Mammary epithelial cell (primary cell): ENCODE measurements around the gene CST5.

Source experiments
- CTCF ChIP-seq, 2 donors: IDR thresholded peaks in 1 of 2; conservative IDR thresholded peaks in 1 of 2; 2 replicates each; pipeline ENCODE4 v1.5.1; 2011 to 2012; ENCODE audit warnings: inconsistent platforms in 2 of 2, low read length in 2 of 2, mild to moderate bottlenecking in 2 of 2, control low read depth in 1 of 2, low read depth in 1 of 2; ENCODE audit not compliant: insufficient read depth in 1 of 2; ENCODE audit errors: extremely low read depth in 1 of 2
- EZH2 ChIP-seq: IDR thresholded peaks from 2 replicates; pipeline ENCODE4 v1.6.1; 2012; ENCODE audit warnings: low read length, inconsistent platforms, borderline replicate concordance

GRCh38 chr20:23918896-23919295, 39.3 kb upstream of the CST5 start:
- no peak for TF ChIP-seq CTCF (conservative IDR thresholded peaks at IDR 0.05 in 1 of 2, IDR thresholded peaks at IDR 0.05 in 1 of 2; ENCODE audit: extremely low read depth in 1 of 2, insufficient read depth in 1 of 2, low read depth in 1 of 2, low read length in 2 of 2)
- no peak for TF ChIP-seq EZH2
